Activated CD8-positive, alpha-beta T cell treated with anti-CD3 and anti-CD28 coated beads for 36 hours (primary cell): ENCODE measurements around the gene EXPH5. TPM values are rescaled to one million over a fixed set of nuclear protein-coding genes. Genes with fewer than 3 reads are reported as not detected.

ENCODE experiments used
- ATAC-seq: fragments of 200-7000 bp; cut with Tn5 transposase; one replicate; pipeline ENCODE4 v1.10.0; 2021; ENCODE audit warnings: mild to moderate bottlenecking, moderate library complexity
- CTCF ChIA-PET: fragments of 350-600 bp; sonication (Branson Sonifier 250); formaldehyde crosslinking; loops from one replicate; lab custom pipeline; 2021; ENCODE audit warnings: antibody characterized with exemption; lab: Charles Lee
- POLR2A ChIA-PET: fragments of 350-600 bp; sonication (Branson Sonifier 250); formaldehyde crosslinking; loops from one replicate; lab custom pipeline; 2021; ENCODE audit warnings: antibody characterized with exemption; lab: Charles Lee
- DNase-seq: peaks from one replicate; pipeline ENCODE4 v3.0.0-alpha.2; 2020
- H3K27ac Mint-ChIP-seq: one replicate; pipeline ENCODE4 v1.8.0; 2021; ENCODE audit warnings: mild to moderate bottlenecking, mixed read lengths
- H3K27me3 Mint-ChIP-seq: one replicate; pipeline ENCODE4 v1.8.0; 2021; ENCODE audit warnings: mixed read lengths
- H3K36me3 Mint-ChIP-seq: one replicate; pipeline ENCODE4 v1.8.0; 2021; ENCODE audit warnings: low read depth, mixed read lengths
- H3K4me1 Mint-ChIP-seq: one replicate; pipeline ENCODE4 v1.8.0; 2021; ENCODE audit warnings: low read depth, mixed read lengths
- H3K4me3 Mint-ChIP-seq: one replicate; pipeline ENCODE4 v1.8.0; 2021; ENCODE audit warnings: mild to moderate bottlenecking, moderate library complexity, mixed read lengths
- H3K9me3 Mint-ChIP-seq: one replicate; pipeline ENCODE4 v1.8.0; 2021; ENCODE audit warnings: mixed read lengths
- CTCF ChIP-seq: fragments of 200-600 bp; IDR thresholded peaks from one replicate; pipeline ENCODE4 v1.8.0; 2022; ENCODE audit warnings: antibody characterized with exemption, mild to moderate bottlenecking
- intact Hi-C: fragments of 100-400 bp; cut with micrococcal nuclease; formaldehyde crosslinking; loops from one replicate; pipeline ENCODE4 v1.10.0; 2022
- total RNA-seq, 2 experiments: library from RNA; stranded (reverse); gene quantifications; one replicate each; pipeline ENCODE4 v1.2.3, GENCODE V29; 2021

EXPH5 gene
- total RNA-seq, 2 experiments from 2014 or later = 2.9 to 4.1 TPM

GRCh38 chr11:108569896-108570295 is 23.7 kb downstream of the EXPH5 start:
- H3K9me3 Mint-ChIP-seq = no peaks in the 10 kb centered on the region
- no peaks in the 10 kb centered on the region for H3K36me3 Mint-ChIP-seq
- ChIA-PET CTCF (no interaction called here), POLR2A (interaction anchor here (0.9 to 1.3 kb wide), 2 partner anchors 9 to 23 kb away, joined by 3 read pairs; partner anchors contain the start of gene EXPH5)
- DNase-seq (no peak), ATAC-seq (no peak)
- peaks cover 4% of the 10 kb centered on the region for H3K4me1 Mint-ChIP-seq
- TF ChIP-seq CTCF = no peak
- intact Hi-C loops = no loop called here
- no peaks in the 10 kb centered on the region for H3K27me3 Mint-ChIP-seq
- H3K27ac Mint-ChIP-seq = no peak overlapping the region
- H3K4me3 Mint-ChIP-seq = no peak overlapping the region

- ChIA-PET CTCF (no interaction called here), POLR2A (interaction anchor here (1.0 kb wide), 1 partner anchor 10 kb away, joined by 3 read pairs; no protein-coding TSS in a partner anchor)
- TF ChIP-seq CTCF = no peak
- intact Hi-C loops = no loop called here
- H3K27ac Mint-ChIP-seq = no peak overlapping the region
- H3K27me3 Mint-ChIP-seq = no peaks in the 10 kb centered on the region
- DNase-seq = no peak
- peaks cover 4% of the 10 kb centered on the region for H3K4me1 Mint-ChIP-seq
- H3K9me3 Mint-ChIP-seq = no peaks in the 10 kb centered on the region
- no peak overlapping the region for H3K4me3 Mint-ChIP-seq
- no peaks in the 10 kb centered on the region for H3K36me3 Mint-ChIP-seq
- no peak for ATAC-seq
These were observed 25.2 kb downstream of the EXPH5 start for GRCh38 chr11:108568195-108568858.

GRCh38 chr11:108565653-108566052 is 27.9 kb downstream of the EXPH5 start:
- no peak for TF ChIP-seq CTCF
- Mint-ChIP-seq H3K4me3 (no peak overlapping the region), H3K36me3 (no peaks in the 10 kb centered on the region), H3K27ac (no peak overlapping the region), H3K9me3 (no peaks in the 10 kb centered on the region), H3K4me1 (no peaks in the 10 kb centered on the region), H3K27me3 (no peaks in the 10 kb centered on the region)
- CTCF ChIA-PET = no interaction called here
- ATAC-seq (no peak), DNase-seq (no peak)
- intact Hi-C loops = no loop called here
- POLR2A ChIA-PET = no interaction called here

GRCh38 chr11:108562746-108563581 is 30.6 kb downstream of the EXPH5 start:
- POLR2A ChIA-PET = no interaction called here
- no peak for ATAC-seq
- no peak for TF ChIP-seq CTCF

GRCh38 chr11:108561535-108561991 is 32.0 kb downstream of the EXPH5 start:
- ATAC-seq (no peak), DNase-seq (no peak)
- Mint-ChIP-seq H3K9me3 (no peaks in the 10 kb centered on the region), H3K36me3 (no peaks in the 10 kb centered on the region), H3K4me3 (no peak overlapping the region), H3K4me1 (peaks cover 19% of the 10 kb centered on the region), H3K27ac (no peak overlapping the region), H3K27me3 (no peaks in the 10 kb centered on the region)
- ChIA-PET POLR2A (no interaction called here), CTCF (no interaction called here)
- intact Hi-C loops = no loop called here
- TF ChIP-seq CTCF = no peak

More at GRCh38 chr11:108562746-108563581, 30.6 kb downstream of the EXPH5 start:
- Mint-ChIP-seq H3K36me3 (no peaks in the 10 kb centered on the region), H3K9me3 (no peaks in the 10 kb centered on the region), H3K4me1 (peaks cover 19% of the 10 kb centered on the region), H3K4me3 (no peak overlapping the region), H3K27me3 (no peaks in the 10 kb centered on the region), H3K27ac (no peak overlapping the region)
- intact Hi-C loops = no loop called here
- DNase-seq = no peak
- CTCF ChIA-PET = no interaction called here
